SK-N-SH treated with all-trans-retinoic acid at 6 μM for 48 hours (cell line): Measurements from ENCODE around the gene CNNM2.

ENCODE experiments used
- ATAC-seq: fragments of 200-7000 bp; cut with Tn5 transposase; 3 replicates; pipeline ENCODE4 v1.9.1; 2020; ENCODE audit warnings: mild to moderate bottlenecking, moderate library complexity
- ARNTL ChIP-seq: fragments of 450-650 bp; formaldehyde crosslinking; IDR thresholded peaks from 2 replicates; pipeline ENCODE4 v1.5.0; 2020; ENCODE audit warnings: low read depth, mild to moderate bottlenecking, moderate library complexity, borderline replicate concordance
- BACH2 ChIP-seq: fragments of 250-450 bp; sonication (Bioruptor Pico); IDR thresholded peaks from 2 replicates; pipeline ENCODE4 v1.9.0; 2021; ENCODE audit warnings: mild to moderate bottlenecking, borderline replicate concordance
- CSDC2 ChIP-seq: fragments of 250-450 bp; sonication (Bioruptor Pico); IDR thresholded peaks from 2 replicates; pipeline ENCODE4 v1.5.0; 2020; ENCODE audit warnings: mild to moderate bottlenecking, moderate library complexity
- ESRRG ChIP-seq: fragments of 250-450 bp; sonication (Bioruptor Pico); IDR thresholded peaks from 2 replicates; pipeline ENCODE4 v1.6.1; 2021; ENCODE audit warnings: mild to moderate bottlenecking
- ISL1 ChIP-seq: fragments of 250-450 bp; sonication (Bioruptor Pico); IDR thresholded peaks from 2 replicates; pipeline ENCODE4 v2.1.2; 2022; ENCODE audit warnings: mild to moderate bottlenecking, moderate library complexity
- OSR1 ChIP-seq: fragments of 250-450 bp; sonication (Bioruptor Pico); IDR thresholded peaks from 2 replicates; pipeline ENCODE4 v1.8.0; 2022; ENCODE audit warnings: moderate library complexity, mild to moderate bottlenecking, inconsistent platforms
- PPARA ChIP-seq: fragments of 250-450 bp; sonication (Bioruptor Pico); IDR thresholded peaks from 2 replicates; pipeline ENCODE4 v1.5.0; 2020; ENCODE audit warnings: mild to moderate bottlenecking, borderline replicate concordance
- RARB ChIP-seq: fragments of 250-450 bp; sonication (Bioruptor Pico); IDR thresholded peaks from 2 replicates; pipeline ENCODE4 v1.8.0; 2021; ENCODE audit warnings: mild to moderate bottlenecking, moderate library complexity
- SNAI2 ChIP-seq: fragments of 250-450 bp; sonication (Bioruptor Pico); IDR thresholded peaks from 2 replicates; pipeline ENCODE4 v1.5.0; 2020; ENCODE audit warnings: mild to moderate bottlenecking, moderate library complexity
- TCF4 ChIP-seq: fragments of 250-450 bp; sonication (Bioruptor Pico); IDR thresholded peaks from 2 replicates; pipeline ENCODE4 v1.8.0; 2021; ENCODE audit warnings: mild to moderate bottlenecking, moderate library complexity, borderline replicate concordance
- TOX ChIP-seq: fragments of 250-450 bp; sonication (Bioruptor Pico); IDR thresholded peaks from 2 replicates; pipeline ENCODE4 v1.8.0; 2021; ENCODE audit warnings: mild to moderate bottlenecking, moderate library complexity, borderline replicate concordance
- ZC3H10 ChIP-seq: fragments of 250-450 bp; sonication (Bioruptor Pico); IDR thresholded peaks from 2 replicates; pipeline ENCODE4 v1.5.1; 2021; ENCODE audit warnings: mild to moderate bottlenecking, moderate library complexity
- ZFP3 ChIP-seq: fragments of 250-450 bp; sonication (Bioruptor Pico); IDR thresholded peaks from 2 replicates; pipeline ENCODE4 v1.5.0; 2020; ENCODE audit warnings: mild to moderate bottlenecking, moderate library complexity
- ZFP30 ChIP-seq: fragments of 450-650 bp; formaldehyde crosslinking; IDR thresholded peaks from 2 replicates; pipeline ENCODE4 v1.5.0; 2022; ENCODE audit warnings: mild to moderate bottlenecking, moderate library complexity
- ZNF565 ChIP-seq: fragments of 450-650 bp; formaldehyde crosslinking; conservative IDR thresholded peaks from 2 replicates; pipeline ENCODE4 v1.5.0; 2020; ENCODE audit warnings: low read depth, mild to moderate bottlenecking, moderate library complexity
- ZNF70 ChIP-seq: fragments of 450-650 bp; formaldehyde crosslinking; IDR thresholded peaks from 2 replicates; pipeline ENCODE4 v1.5.0; 2020; ENCODE audit warnings: mild to moderate bottlenecking, moderate library complexity
- ZNF8 ChIP-seq: fragments of 450-650 bp; formaldehyde crosslinking; IDR thresholded peaks from 2 replicates; pipeline ENCODE4 v1.5.0; 2020; ENCODE audit warnings: mild to moderate bottlenecking, moderate library complexity
- TF ChIP-seq, protein P1 (sequence below): fragments of 250-450 bp; sonication (Bioruptor Pico); IDR thresholded peaks from 2 replicates; pipeline ENCODE4 v1.5.1; 2020; ENCODE audit warnings: low read depth, mild to moderate bottlenecking, moderate library complexity
- TF ChIP-seq, protein P2 (sequence below): fragments of 250-450 bp; sonication (Bioruptor Pico); IDR thresholded peaks from 2 replicates; pipeline ENCODE4 v1.8.0; 2020; ENCODE audit warnings: mild to moderate bottlenecking, moderate library complexity, borderline replicate concordance
- TF ChIP-seq, protein P3 (sequence below): fragments of 250-450 bp; sonication (Bioruptor Pico); IDR thresholded peaks from 2 replicates; pipeline ENCODE4 v1.5.1; 2021; ENCODE audit warnings: mild to moderate bottlenecking, moderate library complexity
- TF ChIP-seq, protein P4 (sequence below): fragments of 250-450 bp; sonication (Bioruptor Pico); IDR thresholded peaks from 2 replicates; pipeline ENCODE4 v1.5.0; 2020; ENCODE audit warnings: mild to moderate bottlenecking, moderate library complexity
- TF ChIP-seq, protein P5 (sequence below): fragments of 250-450 bp; sonication (Bioruptor Pico); IDR thresholded peaks from 2 replicates; pipeline ENCODE4 v1.8.0; 2021; ENCODE audit warnings: low read depth, mild to moderate bottlenecking, moderate library complexity, borderline replicate concordance

Gene CNNM2

DNA sequence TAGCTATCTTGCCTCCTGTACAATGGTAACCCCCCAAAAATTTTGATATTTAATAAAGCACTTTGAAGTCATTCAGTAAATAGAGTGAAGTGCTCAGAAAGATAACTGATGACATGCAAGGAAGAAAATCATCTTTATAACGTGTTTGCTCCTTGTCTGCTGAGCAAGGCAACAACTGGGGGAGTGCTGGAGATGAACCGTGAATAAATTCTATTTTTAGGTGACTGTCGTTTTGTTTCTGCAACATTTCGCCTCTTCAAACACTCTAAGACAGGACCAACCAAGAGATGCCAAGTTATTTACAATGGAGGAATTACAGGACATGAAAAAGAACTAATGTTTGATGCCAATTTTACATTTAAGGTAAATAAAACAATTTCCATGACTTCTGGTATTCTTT, 39.5 kb upstream of the CNNM2 start:
- TF ChIP-seq, protein P1, sequence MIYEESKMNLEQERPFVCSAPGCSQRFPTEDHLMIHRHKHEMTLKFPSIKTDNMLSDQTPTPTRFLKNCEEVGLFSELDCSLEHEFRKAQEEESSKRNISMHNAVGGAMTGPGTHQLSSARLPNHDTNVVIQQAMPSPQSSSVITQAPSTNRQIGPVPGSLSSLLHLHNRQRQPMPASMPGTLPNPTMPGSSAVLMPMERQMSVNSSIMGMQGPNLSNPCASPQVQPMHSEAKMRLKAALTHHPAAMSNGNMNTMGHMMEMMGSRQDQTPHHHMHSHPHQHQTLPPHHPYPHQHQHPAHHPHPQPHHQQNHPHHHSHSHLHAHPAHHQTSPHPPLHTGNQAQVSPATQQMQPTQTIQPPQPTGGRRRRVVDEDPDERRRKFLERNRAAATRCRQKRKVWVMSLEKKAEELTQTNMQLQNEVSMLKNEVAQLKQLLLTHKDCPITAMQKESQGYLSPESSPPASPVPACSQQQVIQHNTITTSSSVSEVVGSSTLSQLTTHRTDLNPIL (CRISPR knock-in tag): no peak
- TF ChIP-seq ZNF565 (no peak), ZFP3 (no peak), ESRRG (no peak), RARB (no peak), ZNF8 (CRISPR knock-in tag) (no peak), ZNF70 (CRISPR knock-in tag) (no peak), ISL1 (CRISPR knock-in tag) (no peak), ZC3H10 (CRISPR knock-in tag) (no peak), PPARA (CRISPR knock-in tag) (no peak), BACH2 (no peak), ARNTL (CRISPR knock-in tag) (no peak)
- TF ChIP-seq, protein P2, sequence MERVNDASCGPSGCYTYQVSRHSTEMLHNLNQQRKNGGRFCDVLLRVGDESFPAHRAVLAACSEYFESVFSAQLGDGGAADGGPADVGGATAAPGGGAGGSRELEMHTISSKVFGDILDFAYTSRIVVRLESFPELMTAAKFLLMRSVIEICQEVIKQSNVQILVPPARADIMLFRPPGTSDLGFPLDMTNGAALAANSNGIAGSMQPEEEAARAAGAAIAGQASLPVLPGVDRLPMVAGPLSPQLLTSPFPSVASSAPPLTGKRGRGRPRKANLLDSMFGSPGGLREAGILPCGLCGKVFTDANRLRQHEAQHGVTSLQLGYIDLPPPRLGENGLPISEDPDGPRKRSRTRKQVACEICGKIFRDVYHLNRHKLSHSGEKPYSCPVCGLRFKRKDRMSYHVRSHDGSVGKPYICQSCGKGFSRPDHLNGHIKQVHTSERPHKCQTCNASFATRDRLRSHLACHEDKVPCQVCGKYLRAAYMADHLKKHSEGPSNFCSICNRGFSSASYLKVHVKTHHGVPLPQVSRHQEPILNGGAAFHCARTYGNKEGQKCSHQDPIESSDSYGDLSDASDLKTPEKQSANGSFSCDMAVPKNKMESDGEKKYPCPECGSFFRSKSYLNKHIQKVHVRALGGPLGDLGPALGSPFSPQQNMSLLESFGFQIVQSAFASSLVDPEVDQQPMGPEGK (CRISPR knock-in tag): no peak
- TF ChIP-seq, protein P3, sequence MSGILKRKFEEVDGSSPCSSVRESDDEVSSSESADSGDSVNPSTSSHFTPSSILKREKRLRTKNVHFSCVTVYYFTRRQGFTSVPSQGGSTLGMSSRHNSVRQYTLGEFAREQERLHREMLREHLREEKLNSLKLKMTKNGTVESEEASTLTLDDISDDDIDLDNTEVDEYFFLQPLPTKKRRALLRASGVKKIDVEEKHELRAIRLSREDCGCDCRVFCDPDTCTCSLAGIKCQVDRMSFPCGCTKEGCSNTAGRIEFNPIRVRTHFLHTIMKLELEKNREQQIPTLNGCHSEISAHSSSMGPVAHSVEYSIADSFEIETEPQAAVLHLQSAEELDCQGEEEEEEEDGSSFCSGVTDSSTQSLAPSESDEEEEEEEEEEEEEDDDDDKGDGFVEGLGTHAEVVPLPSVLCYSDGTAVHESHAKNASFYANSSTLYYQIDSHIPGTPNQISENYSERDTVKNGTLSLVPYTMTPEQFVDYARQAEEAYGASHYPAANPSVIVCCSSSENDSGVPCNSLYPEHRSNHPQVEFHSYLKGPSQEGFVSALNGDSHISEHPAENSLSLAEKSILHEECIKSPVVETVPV: no peak
- TF ChIP-seq, protein P4, sequence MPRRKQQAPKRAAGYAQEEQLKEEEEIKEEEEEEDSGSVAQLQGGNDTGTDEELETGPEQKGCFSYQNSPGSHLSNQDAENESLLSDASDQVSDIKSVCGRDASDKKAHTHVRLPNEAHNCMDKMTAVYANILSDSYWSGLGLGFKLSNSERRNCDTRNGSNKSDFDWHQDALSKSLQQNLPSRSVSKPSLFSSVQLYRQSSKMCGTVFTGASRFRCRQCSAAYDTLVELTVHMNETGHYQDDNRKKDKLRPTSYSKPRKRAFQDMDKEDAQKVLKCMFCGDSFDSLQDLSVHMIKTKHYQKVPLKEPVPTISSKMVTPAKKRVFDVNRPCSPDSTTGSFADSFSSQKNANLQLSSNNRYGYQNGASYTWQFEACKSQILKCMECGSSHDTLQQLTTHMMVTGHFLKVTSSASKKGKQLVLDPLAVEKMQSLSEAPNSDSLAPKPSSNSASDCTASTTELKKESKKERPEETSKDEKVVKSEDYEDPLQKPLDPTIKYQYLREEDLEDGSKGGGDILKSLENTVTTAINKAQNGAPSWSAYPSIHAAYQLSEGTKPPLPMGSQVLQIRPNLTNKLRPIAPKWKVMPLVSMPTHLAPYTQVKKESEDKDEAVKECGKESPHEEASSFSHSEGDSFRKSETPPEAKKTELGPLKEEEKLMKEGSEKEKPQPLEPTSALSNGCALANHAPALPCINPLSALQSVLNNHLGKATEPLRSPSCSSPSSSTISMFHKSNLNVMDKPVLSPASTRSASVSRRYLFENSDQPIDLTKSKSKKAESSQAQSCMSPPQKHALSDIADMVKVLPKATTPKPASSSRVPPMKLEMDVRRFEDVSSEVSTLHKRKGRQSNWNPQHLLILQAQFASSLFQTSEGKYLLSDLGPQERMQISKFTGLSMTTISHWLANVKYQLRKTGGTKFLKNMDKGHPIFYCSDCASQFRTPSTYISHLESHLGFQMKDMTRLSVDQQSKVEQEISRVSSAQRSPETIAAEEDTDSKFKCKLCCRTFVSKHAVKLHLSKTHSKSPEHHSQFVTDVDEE: no peak
- ATAC-seq: no peak

DNA sequence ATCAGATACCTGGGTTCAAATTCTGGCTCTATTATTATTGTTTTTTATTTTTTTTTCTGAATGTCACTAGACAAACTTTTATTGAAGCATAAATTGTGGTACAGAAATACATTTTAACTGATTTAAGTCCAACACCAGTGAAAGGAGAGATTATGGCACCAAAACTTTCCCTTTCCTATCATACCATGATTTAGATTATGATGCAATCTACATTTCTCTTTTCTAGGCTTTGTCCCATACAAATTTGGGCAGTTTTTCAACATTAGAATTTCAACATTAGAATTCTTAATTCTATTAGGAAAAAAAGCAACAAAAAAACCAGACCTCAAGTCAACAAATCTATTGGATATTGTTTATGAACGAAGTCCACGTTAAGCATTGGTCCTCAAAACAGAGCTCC, 37.8 kb upstream of the CNNM2 start:
- ATAC-seq: no peak
- TF ChIP-seq, protein P1 (CRISPR knock-in tag): no peak

DNA sequence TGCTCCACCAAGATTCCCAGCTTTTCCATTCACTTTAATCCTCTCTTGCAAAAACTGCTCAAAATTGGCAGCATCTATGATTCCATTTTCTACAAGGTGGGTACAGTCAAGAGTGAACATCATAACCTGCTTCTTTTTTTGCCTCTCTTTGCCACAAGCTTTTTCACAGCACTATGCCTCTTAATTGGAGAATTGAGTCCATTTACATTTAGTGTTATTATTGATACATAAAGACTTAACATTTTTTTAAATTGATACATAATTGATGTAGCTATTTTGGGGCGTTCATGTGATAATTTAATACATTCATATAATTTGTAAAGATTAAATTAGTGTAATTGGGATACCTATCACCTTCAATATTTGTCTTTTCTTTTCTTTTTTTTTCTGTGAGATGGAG, 30.0 kb upstream of the CNNM2 start:
- ATAC-seq: no peak
- TF ChIP-seq ZNF8 (CRISPR knock-in tag) (no peak), TOX (CRISPR knock-in tag) (no peak), OSR1 (CRISPR knock-in tag) (no peak), ZC3H10 (CRISPR knock-in tag) (no peak), PPARA (CRISPR knock-in tag) (no peak), ZFP30 (no peak), SNAI2 (CRISPR knock-in tag) (no peak), TCF4 (CRISPR knock-in tag) (no peak), CSDC2 (CRISPR knock-in tag) (no peak), RARB (no peak), ARNTL (CRISPR knock-in tag) (no peak), ESRRG (no peak)
- TF ChIP-seq, protein P1 (CRISPR knock-in tag): no peak
- TF ChIP-seq, protein P2 (CRISPR knock-in tag): no peak
- TF ChIP-seq, protein P3: no peak
- TF ChIP-seq, protein P5, sequence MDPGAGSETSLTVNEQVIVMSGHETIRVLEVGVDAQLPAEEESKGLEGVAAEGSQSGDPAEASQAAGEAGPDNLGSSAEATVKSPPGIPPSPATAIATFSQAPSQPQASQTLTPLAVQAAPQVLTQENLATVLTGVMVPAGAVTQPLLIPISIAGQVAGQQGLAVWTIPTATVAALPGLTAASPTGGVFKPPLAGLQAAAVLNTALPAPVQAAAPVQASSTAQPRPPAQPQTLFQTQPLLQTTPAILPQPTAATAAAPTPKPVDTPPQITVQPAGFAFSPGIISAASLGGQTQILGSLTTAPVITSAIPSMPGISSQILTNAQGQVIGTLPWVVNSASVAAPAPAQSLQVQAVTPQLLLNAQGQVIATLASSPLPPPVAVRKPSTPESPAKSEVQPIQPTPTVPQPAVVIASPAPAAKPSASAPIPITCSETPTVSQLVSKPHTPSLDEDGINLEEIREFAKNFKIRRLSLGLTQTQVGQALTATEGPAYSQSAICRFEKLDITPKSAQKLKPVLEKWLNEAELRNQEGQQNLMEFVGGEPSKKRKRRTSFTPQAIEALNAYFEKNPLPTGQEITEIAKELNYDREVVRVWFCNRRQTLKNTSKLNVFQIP (CRISPR knock-in tag): no peak
